WERI-Rb-1 (cell line): ENCODE results near the gene DBX1.

ENCODE experiments used
- DNase-seq: peaks from one replicate; pipeline ENCODE4 v3.0.0-alpha.2; 2020
- H3K27ac ChIP-seq: fragments of 250-450 bp; sonication (Bioruptor Pico); 2 replicates; pipeline ENCODE4 v1.5.1; 2020; ENCODE audit warnings: mild to moderate bottlenecking, moderate library complexity
- H3K27me3 ChIP-seq: fragments of 250-450 bp; sonication (Bioruptor Pico); 2 replicates; pipeline ENCODE4 v1.5.1; 2021; ENCODE audit warnings: mild to moderate bottlenecking, low read depth, moderate library complexity; ENCODE audit not compliant: insufficient read depth, severe bottlenecking
- H3K36me3 ChIP-seq: fragments of 250-450 bp; sonication (Bioruptor Pico); 2 replicates; pipeline ENCODE4 v1.5.1; 2020; ENCODE audit warnings: mild to moderate bottlenecking, moderate library complexity
- H3K4me3 ChIP-seq: 2 replicates; pipeline ENCODE4 v1.5.1; 2011; ENCODE audit warnings: low read depth, mild to moderate bottlenecking, control low read depth, low read length
- H3K9me3 ChIP-seq: fragments of 250-450 bp; sonication (Bioruptor Pico); 2 replicates; pipeline ENCODE4 v1.5.1; 2021; ENCODE audit warnings: mild to moderate bottlenecking, moderate library complexity; ENCODE audit not compliant: severe bottlenecking
- TF ChIP-seq, protein P1 (sequence below): IDR thresholded peaks from 2 replicates; pipeline ENCODE4 v1.5.1; 2011; ENCODE audit warnings: low read depth, mild to moderate bottlenecking, control low read depth, inconsistent platforms, low read length

Gene DBX1

DNA sequence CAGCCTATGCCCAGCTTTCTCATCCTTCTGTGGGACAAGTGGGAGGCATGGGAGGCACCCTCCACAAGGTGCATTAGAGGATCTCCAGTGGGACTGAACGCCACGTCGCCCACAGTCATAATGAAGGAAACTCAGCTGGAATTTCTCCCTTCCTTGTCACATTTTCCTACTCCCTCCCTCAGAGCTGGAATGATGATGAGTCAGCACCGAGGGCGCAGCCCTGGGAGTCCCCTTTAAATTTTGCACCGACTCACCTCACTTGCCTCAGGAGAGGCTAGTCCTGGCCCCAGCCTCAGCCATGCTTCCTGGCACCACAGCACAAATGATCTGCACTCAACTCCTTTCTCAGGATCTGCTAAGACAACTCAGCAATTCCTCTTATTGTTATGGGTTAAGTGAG is 34.3 kb downstream of the DBX1 start:
- DNase-seq = no peak

DNA sequence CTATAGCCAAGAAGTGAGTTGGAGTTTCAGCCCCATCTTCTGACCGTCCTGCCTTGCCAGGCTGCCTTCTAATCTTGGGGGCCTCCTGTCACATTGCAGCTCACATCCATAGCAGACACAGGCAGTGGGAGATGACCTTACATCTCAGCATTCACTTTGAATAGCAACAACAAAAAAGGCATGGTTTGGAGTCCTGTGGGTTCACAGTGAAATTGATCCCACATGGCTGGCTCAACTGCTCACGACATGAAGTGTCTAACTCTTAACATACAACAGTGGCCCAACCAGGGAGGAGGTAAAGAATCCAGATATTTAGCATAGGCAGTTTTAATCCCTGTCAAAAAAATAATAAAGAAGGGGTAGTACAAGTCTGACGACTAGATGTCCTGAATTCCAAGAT is 38.1 kb downstream of the DBX1 start:
- H3K27ac ChIP-seq = no peak overlapping the region

More for the DNA sequence above, 34.3 kb downstream of the DBX1 start:
- H3K27me3 ChIP-seq = no peaks in the 10 kb centered on the region
- no peaks in the 10 kb centered on the region for H3K9me3 ChIP-seq
- no peak overlapping the region for H3K27ac ChIP-seq
- TF ChIP-seq, protein P1, sequence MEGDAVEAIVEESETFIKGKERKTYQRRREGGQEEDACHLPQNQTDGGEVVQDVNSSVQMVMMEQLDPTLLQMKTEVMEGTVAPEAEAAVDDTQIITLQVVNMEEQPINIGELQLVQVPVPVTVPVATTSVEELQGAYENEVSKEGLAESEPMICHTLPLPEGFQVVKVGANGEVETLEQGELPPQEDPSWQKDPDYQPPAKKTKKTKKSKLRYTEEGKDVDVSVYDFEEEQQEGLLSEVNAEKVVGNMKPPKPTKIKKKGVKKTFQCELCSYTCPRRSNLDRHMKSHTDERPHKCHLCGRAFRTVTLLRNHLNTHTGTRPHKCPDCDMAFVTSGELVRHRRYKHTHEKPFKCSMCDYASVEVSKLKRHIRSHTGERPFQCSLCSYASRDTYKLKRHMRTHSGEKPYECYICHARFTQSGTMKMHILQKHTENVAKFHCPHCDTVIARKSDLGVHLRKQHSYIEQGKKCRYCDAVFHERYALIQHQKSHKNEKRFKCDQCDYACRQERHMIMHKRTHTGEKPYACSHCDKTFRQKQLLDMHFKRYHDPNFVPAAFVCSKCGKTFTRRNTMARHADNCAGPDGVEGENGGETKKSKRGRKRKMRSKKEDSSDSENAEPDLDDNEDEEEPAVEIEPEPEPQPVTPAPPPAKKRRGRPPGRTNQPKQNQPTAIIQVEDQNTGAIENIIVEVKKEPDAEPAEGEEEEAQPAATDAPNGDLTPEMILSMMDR = no peak
- no peak overlapping the region for H3K4me3 ChIP-seq
- H3K36me3 ChIP-seq = no peaks in the 10 kb centered on the region

DNA sequence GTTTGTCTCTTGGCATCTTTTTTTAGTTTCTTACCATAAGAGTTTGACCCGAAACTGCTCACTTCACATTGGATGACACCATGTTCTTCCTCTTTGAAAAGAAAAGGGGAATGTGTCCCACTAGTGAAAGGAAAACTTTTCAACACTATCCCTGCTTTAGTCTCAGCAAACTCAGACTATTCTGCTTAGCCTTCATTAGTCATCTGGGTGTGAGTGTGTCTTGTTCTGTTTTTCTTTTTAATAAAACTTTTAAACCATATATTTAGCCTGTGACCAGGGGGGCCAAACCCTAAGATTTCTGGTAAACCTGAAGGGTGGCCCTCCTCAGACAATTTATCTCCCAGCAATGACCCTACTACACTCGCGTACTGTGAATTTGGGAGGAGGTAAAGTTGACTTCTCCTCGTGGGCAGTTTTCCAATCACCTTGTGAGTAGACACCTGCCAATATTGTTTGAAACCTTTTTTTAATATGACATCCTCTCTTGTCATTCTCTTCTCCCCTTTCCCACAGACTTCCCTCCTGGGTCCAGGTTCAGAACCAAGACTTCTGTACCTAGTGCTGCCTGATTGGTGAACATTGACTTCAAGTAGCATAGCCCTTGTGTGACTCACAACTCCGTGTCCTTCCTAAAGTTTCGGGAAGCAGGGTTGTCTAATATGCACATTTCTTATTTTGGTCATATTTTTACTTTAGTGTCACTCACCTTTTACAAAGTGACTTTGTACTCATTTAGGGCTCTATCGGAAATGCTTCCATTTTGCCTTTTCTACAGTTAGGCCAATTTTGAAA is 39.9 kb downstream of the DBX1 start:
- Histone ChIP-seq H3K9me3 (no peaks in the 10 kb centered on the region), H3K27me3 (no peaks in the 10 kb centered on the region), H3K27ac (no peak overlapping the region), H3K4me3 (no peak overlapping the region), H3K36me3 (peaks cover 42% of the 10 kb centered on the region)
- TF ChIP-seq, protein P1 = no peak
- no peak for DNase-seq

More for the DNA sequence above, 38.1 kb downstream of the DBX1 start:
- no peaks in the 10 kb centered on the region for H3K9me3 ChIP-seq
- no peak for DNase-seq
- peaks cover 28% of the 10 kb centered on the region for H3K36me3 ChIP-seq
- no peaks in the 10 kb centered on the region for H3K27me3 ChIP-seq
- no peak overlapping the region for H3K4me3 ChIP-seq
- TF ChIP-seq, protein P1 = no peak

DNA sequence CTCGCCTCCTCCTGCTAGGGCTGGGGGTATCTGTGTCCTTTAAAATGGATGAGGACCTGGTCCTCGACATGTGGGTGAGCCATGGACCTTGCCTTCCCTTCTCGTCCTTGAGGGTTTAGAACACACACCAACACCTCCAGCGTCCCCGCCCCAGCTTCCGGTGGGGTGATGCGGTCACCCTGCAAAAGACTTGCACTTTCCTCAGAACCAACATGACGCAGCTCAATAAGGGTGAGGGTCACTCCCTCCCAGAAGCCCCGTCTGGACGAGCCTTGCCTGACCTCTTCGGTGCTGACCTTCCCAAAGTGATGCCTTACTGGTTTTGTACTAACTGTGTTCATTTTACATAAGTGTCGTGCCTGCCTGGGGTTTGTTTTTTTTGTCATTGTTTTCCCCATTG is 41.0 kb downstream of the DBX1 start:
- Histone ChIP-seq H3K27ac (no peak overlapping the region), H3K27me3 (no peaks in the 10 kb centered on the region), H3K9me3 (no peaks in the 10 kb centered on the region), H3K36me3 (peaks cover 52% of the 10 kb centered on the region), H3K4me3 (no peak overlapping the region)
- DNase-seq = no peak
- TF ChIP-seq, protein P1 = no peak

DNA sequence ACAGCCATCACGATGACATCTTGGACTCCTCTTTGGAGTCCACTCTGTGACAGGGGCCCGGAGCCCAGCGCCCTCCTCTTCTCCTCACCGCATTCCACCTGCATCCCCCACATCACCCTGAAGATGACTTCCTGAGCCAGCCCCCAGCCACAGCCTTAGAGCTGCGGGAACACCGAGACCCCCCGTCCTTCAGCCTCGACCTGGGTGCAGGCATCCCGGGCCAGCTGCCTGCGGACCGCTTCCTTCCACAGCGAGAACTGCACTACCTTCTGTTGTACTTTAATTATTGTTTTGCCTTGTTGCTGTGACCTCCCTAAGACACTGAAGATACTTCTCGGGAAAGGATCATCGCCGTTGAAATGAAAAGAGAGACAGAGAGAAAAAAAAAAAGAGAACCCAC is 42.1 kb downstream of the DBX1 start:
- Histone ChIP-seq H3K27ac (no peak overlapping the region), H3K4me3 (no peak overlapping the region), H3K27me3 (no peaks in the 10 kb centered on the region), H3K9me3 (no peaks in the 10 kb centered on the region), H3K36me3 (peaks cover 63% of the 10 kb centered on the region)
- no peak for DNase-seq
- TF ChIP-seq, protein P1 = no peak

DNA sequence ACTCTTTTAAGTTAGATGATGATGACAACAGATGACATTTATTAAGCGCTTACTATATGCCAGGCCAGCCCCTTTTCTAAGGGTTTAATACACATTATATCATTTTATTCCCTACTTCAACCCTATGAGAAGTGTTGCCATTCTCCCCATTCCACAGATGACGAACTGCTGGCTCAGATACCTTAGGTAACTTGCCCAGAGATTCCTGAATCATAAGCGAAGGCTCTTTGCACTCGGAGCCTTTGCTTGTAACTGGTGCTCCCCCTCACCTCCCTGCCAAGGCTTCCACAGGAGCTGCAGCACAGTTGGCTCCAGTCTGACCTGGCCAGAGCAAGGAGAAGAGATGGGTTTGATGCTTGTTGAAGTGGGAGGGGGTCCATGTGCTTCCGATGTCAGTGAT is 43.0 kb downstream of the DBX1 start:
- Histone ChIP-seq H3K27ac (no peak overlapping the region), H3K4me3 (no peak overlapping the region), H3K27me3 (no peaks in the 10 kb centered on the region), H3K9me3 (no peaks in the 10 kb centered on the region), H3K36me3 (peaks cover 72% of the 10 kb centered on the region)
- no peak for DNase-seq
- TF ChIP-seq, protein P1 = no peak
